ENCODE results near the gene MET. TPM values are rescaled to one million over a fixed set of nuclear protein-coding genes. Genes with fewer than 3 reads are reported as not detected.
A peak's percentile ranks its signal among the peaks of the same experiment; 100 is the strongest.

MET gene
- total RNA-seq = 15.2 TPM

DNA sequence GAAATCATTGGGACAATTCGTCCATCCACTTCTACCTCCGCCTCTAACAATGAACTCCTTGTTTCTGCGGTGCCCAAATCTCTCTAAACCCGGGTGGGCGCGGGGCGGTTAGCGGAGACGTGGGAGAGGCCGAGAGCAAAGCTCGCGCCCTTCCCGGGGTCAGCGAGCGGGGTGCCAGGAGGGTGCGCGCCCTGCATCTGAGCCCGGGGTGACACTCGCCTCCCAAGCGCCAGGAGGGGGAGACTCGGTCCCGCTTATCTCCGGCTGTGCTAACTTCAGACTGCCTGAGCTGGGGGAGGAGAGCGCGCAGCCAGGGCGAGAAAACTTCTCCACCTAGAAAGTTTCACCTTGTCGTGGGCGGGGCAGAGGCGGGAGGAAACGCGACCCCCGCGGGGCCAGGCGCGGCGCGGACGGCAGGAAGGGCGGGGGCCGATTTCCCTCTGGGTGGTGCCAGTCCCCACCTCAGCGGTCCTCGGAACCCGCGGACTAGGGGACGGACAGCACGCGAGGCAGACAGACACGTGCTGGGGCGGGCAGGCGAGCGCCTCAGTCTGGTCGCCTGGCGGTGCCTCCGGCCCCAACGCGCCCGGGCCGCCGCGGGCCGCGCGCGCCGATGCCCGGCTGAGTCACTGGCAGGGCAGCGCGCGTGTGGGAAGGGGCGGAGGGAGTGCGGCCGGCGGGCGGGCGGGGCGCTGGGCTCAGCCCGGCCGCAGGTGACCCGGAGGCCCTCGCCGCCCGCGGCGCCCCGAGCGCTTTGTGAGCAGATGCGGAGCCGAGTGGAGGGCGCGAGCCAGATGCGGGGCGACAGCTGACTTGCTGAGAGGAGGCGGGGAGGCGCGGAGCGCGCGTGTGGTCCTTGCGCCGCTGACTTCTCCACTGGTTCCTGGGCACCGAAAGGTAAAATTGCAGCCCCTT lies at the start of gene MET:
Gene MET (plus strand): TSS at position 516 of the 915 bp plus-strand sequence. CDS start 26,889 bp downstream, outside the sequence.
- peak in 1 of 2 donors; percentile 60 for TF ChIP-seq POLR2AphosphoS5 (IDR thresholded peaks at IDR 0.05; ENCODE audit: insufficient read depth in 1 of 2, low read depth in 1 of 2)
- TF ChIP-seq POLR2A (IDR thresholded peaks at IDR 0.05) = no peak
- TF ChIP-seq, protein P1, sequence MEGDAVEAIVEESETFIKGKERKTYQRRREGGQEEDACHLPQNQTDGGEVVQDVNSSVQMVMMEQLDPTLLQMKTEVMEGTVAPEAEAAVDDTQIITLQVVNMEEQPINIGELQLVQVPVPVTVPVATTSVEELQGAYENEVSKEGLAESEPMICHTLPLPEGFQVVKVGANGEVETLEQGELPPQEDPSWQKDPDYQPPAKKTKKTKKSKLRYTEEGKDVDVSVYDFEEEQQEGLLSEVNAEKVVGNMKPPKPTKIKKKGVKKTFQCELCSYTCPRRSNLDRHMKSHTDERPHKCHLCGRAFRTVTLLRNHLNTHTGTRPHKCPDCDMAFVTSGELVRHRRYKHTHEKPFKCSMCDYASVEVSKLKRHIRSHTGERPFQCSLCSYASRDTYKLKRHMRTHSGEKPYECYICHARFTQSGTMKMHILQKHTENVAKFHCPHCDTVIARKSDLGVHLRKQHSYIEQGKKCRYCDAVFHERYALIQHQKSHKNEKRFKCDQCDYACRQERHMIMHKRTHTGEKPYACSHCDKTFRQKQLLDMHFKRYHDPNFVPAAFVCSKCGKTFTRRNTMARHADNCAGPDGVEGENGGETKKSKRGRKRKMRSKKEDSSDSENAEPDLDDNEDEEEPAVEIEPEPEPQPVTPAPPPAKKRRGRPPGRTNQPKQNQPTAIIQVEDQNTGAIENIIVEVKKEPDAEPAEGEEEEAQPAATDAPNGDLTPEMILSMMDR (IDR thresholded peaks at IDR 0.05) = peak in 2 of 3 experiments; percentile 42 to 70
- Histone ChIP-seq H3K4me1 (no peaks in the 10 kb centered on the region), H3K9me3 (no peaks in the 10 kb centered on the region), H3K27me3 (no peaks in the 10 kb centered on the region), H3K4me3 (peak within 1 kb of the TSS; percentile 69 to 71), H3K36me3 (no peaks in the 10 kb centered on the region), H3K27ac (peak within 1 kb of the TSS; percentile 77)
- DNase-seq (ENCODE audit: extremely low spot score in 2 of 2) = no peak
- intact Hi-C loops (cut with DNase I) = loop anchor here (10.0 kb wide), 1 partner anchor 113 kb away; no protein-coding TSS in a partner anchor

DNA sequence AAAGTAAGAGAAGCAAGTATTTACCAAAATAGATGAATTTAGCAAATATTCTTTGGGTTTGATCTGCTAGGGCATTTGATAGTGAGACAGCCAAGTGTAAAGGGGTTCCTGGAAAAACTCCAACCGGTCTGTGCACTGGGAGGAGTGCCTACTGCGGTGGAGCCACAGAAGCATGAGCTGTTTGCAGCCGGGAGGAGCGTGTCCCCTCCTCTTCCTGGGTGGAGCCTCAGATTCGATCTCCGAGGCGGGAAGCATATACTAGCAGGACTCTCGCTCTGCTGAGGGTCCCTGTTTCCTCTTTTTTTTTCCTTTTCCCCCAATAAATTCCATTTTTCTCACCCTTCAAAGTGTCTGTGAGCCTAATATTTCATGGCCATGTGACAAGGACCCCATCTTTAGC lies 45.1 kb upstream of the MET start:
- Histone ChIP-seq H3K9me3 (no peaks in the 10 kb centered on the region), H3K27me3 (no peaks in the 10 kb centered on the region)
- intact Hi-C loops (cut with DNase I) = no loop called here

DNA sequence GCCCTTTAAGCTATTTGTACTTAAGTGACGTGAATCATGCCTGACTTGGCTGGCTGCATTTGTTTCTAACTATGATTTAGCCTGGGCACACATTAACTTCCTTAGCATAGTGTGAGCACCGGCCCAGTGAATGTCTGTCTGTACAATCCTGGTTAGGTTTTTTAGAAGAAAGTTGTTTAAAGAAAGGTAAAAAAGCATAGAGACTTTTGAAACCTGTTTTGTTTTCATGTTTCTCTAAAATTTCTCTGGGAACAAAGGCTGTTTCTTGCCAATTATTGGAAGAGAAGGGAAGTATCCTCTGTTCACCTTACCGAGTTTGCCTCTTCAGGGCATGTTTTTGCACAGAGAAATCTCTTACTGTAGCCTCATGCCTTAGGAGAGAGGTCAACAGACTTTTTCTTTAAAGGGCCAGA lies 42.9 kb upstream of the MET start:
- no peaks in the 10 kb centered on the region for H3K36me3 ChIP-seq
- H3K4me1 ChIP-seq = peaks cover 8% of the 10 kb centered on the region
- no peak for DNase-seq (ENCODE audit: extremely low spot score in 2 of 2)
- H3K27me3 ChIP-seq = no peaks in the 10 kb centered on the region
- peak overlapping the region; percentile 45 for H3K27ac ChIP-seq
- TF ChIP-seq, protein P1 (IDR thresholded peaks at IDR 0.05) = no peak
- TF ChIP-seq POLR2AphosphoS5 (IDR thresholded peaks at IDR 0.05; ENCODE audit: insufficient read depth in 1 of 2, low read depth in 1 of 2) = peak in 1 of 2 donors; percentile 59
- TF ChIP-seq POLR2A (IDR thresholded peaks at IDR 0.05) = no peak
- H3K9me3 ChIP-seq = no peaks in the 10 kb centered on the region
- intact Hi-C loops (cut with DNase I) = no loop called here
- no peak overlapping the region for H3K4me3 ChIP-seq

More for the DNA sequence above, 45.1 kb upstream of the MET start:
- no peak for TF ChIP-seq POLR2AphosphoS5 (IDR thresholded peaks at IDR 0.05; ENCODE audit: insufficient read depth in 1 of 2, low read depth in 1 of 2)
- TF ChIP-seq POLR2A (IDR thresholded peaks at IDR 0.05) = no peak
- TF ChIP-seq, protein P1 (IDR thresholded peaks at IDR 0.05) = no peak
- no peak overlapping the region for H3K4me3 ChIP-seq
- no peak for DNase-seq (ENCODE audit: extremely low spot score in 2 of 2)
- no peak overlapping the region for H3K27ac ChIP-seq
- H3K4me1 ChIP-seq = peaks cover 8% of the 10 kb centered on the region
- H3K36me3 ChIP-seq = no peaks in the 10 kb centered on the region

DNA sequence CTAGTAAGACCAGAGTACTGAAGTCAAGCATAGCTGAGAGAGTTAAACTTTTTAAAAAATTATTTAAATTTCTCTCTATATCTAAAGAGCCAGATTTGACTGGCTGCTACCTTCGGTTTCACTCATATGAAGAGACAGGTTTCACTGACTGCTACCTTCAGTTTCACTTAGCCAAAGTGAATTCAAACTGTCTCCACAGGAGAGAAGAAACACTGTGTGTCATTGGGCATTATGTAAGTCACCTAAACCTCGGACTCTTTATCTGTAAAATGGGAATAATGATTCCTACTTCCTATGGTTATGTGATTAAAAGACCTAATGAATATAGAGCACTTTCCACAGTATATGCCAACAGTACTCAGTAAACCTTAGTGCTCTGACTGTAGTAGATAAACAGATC lies 41.6 kb upstream of the MET start:
- Histone ChIP-seq H3K9me3 (no peaks in the 10 kb centered on the region), H3K4me1 (peaks cover 8% of the 10 kb centered on the region), H3K27me3 (no peaks in the 10 kb centered on the region), H3K36me3 (no peaks in the 10 kb centered on the region), H3K4me3 (no peak overlapping the region), H3K27ac (peak overlapping the region; percentile 17)
- DNase-seq (ENCODE audit: extremely low spot score in 2 of 2) = no peak
- TF ChIP-seq POLR2AphosphoS5 (IDR thresholded peaks at IDR 0.05; ENCODE audit: insufficient read depth in 1 of 2, low read depth in 1 of 2) (no peak), POLR2A (IDR thresholded peaks at IDR 0.05) (no peak)
- TF ChIP-seq, protein P1 (IDR thresholded peaks at IDR 0.05) = no peak
- intact Hi-C loops (cut with DNase I) = no loop called here
